ENCODE results near the gene PCBP1.
"Not testable (repeated sequence)": the region's sequence is repeated elsewhere in the genome, so short reads cannot be mapped to it uniquely, and the experiment has no call there.

PCBP1 gene

DNA sequence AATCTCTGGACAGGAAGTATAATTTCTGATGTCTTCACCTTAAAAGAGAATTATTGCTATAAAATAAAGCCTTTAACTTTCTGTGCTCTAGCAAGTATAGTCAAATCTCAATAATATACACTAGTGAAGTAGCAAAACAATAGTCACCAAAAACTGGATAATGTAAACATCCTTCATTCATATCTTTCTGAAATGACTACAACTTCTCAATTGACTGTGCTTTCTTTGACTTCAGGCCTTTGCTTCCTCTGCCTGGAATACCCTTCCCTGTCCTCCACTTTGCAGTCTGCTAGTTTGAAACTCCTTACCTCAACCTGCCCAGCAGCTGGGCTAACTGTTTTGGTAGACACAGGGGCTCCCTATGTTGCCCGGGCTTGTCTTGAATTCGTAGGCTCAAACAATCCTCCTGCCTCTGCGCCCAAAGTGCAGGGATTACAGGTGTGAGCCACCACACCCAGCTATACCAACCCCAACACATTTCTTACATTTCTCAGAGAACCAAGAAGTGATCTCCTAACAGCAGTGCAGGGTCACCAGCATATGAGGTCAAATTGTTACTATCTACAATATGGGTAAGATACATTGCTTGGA lies 6.6 kb upstream of the PCBP1 start:
- no peak for DNase-seq

- DNase-seq, result no peak
Measured at GRCh38 chr2:70081221-70081620, 6.1 kb upstream of the PCBP1 start.

DNA sequence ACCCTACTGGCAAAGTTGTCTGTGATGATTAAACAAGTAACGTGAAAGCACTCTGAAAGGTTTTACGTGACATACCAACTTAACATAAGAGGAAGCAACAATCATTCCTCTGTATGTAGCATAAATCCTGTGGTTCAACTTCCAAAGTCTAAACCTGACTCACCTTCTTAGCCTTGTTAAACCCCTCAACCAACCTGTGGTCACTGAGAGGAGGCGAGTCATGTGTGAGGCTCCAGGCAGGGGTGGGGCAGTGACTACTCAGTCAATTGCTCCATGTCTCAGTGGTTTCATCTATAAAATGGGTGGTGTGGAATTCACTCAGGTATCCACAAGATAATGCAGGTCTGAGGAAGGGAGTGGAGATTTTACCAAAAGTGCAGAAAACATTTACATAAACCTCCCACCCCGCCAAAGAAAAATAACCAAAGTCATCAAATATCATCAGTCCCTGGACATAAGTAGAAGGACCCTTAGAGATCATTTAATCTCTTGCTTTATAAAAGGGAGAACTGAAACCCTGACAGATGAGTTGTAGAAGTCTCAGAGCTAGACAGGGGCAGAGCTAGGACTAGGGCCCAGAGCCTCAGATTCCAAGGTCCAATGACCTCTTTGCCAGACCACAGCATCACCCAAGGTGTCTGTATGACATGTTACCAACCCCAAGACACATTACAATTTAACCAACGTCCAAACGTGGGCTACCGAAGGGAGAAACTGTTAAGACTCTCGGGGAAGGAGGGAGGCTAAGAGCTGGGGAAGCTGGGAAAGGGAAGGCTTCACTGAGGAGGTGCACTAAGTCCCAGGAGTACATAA lies 3.7 kb upstream of the PCBP1 start:
- DNase-seq, result no peak

- peak in 6 of 58 donors; percentile 7 to 41 (median 18) for DNase-seq
Measured at GRCh38 chr2:70084973-70085710, 2.1 kb upstream of the PCBP1 start.

DNA sequence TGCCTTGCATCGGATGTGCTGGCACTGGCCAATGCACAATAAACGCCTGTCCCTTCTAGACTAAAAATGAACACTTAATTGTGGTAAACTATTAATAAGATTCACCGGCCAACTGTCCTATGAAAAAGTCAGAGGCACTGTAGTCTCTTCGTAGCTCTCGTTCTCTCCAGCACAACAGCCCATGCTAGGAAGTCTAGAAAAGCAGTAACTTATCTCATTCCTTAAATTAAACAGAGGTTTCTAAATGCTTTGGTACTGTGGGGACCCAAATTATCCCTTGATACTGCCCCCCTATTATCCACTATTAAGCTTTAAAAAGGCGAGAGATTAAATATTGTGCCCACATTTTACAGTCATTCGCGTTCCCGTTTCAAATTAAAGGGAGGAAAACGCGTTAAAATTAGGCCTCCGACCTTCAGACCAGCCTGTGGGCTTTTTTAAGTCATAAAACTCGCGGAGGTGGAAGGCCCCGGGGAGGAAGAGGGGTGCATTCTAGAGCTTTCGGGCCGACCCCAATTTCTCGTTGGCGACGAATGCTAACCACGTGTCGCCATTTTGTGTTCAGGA lies 1.5 kb upstream of the PCBP1 start:
- DNase-seq, result no peak

- DNase-seq, result peak in 57 of 58 donors; percentile 11 to 90 (median 75)
Measured at GRCh38 chr2:70086278-70086837, 919 bp upstream of the PCBP1 start.

GRCh38 chr2:70087702-70088597 lies 673 bp downstream of the PCBP1 start:
- peak in 42 of 58 donors; percentile 13 to 80 (median 54) for DNase-seq

DNA sequence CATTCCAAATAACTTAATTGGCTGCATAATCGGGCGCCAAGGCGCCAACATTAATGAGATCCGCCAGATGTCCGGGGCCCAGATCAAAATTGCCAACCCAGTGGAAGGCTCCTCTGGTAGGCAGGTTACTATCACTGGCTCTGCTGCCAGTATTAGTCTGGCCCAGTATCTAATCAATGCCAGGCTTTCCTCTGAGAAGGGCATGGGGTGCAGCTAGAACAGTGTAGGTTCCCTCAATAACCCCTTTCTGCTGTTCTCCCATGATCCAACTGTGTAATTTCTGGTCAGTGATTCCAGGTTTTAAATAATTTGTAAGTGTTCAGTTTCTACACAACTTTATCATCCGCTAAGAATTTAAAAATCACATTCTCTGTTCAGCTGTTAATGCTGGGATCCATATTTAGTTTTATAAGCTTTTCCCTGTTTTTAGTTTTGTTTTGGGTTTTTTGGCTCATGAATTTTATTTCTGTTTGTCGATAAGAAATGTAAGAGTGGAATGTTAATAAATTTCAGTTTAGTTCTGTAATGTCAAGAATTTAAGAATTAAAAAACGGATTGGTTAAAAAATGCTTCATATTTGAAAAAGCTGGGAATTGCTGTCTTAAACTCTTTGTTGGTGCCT lies 1.4 kb downstream of the PCBP1 start:
- no peak for DNase-seq

DNA sequence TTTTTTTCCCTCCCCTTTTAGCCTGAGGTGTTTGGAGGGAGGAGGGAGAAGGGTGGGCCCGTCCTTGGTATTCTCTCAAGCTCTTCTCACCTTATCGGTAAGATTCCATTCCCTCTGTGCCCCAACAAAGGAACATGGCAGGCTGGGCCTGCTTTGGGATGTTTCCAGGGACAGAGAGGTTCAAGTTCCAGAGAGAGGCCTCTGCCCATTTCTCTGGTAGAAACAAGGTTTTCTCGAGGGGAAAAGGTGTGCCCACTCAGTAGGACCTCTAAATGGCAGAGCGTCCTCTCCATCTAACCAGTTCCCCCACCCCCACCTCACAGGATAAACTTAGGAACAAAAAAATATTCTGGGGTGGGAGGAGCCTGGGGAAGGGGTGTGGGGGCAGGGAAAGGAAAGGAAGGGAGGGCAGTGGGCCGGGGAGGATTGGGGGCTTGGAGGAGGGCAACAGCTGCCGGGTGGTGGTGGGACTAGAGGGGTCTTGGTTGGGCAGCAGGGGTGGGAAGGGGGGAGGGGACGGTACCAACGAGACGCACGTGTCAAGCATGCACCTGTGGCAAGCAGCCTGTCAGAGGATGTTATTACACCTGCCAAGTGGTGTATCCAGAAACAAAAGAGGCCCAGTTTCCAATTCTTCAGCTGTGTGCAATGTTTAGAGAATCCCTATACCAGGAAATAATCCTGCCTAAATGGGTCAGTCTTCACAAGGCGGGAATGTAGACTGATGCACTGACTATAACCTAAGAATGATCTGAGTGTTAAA lies 2.1 kb downstream of the PCBP1 start:
- DNase-seq, result peak in 3 of 58 donors; percentile 18 to 54 (median 49)

GRCh38 chr2:70089983-70090525 lies 2.8 kb downstream of the PCBP1 start:
- DNase-seq, result no peak

- DNase-seq, result no peak
Measured at GRCh38 chr2:70090706-70091334, 3.5 kb downstream of the PCBP1 start.

GRCh38 chr2:70091364-70091763 lies 4.1 kb downstream of the PCBP1 start:
- DNase-seq, result no peak

DNA sequence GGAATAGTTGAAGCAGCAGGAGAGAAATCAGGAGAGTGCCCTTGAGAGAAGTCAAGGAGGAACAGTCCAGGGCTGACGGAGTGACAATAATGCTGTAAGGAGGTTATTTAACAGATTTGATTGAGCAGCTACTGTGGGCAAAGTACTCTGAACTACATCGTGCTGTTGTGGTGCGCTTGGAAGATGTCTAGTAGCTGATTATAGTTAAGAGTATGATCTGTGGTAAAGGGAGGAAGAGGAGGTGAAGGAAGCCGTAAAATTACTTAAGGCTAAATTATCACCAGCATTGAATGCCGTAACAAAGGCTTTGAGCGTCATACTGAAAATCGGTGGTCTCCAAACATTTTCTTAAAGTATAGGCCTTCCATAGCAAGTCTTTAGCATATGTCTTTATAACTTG lies 4.5 kb downstream of the PCBP1 start:
- DNase-seq, result no peak

DNA sequence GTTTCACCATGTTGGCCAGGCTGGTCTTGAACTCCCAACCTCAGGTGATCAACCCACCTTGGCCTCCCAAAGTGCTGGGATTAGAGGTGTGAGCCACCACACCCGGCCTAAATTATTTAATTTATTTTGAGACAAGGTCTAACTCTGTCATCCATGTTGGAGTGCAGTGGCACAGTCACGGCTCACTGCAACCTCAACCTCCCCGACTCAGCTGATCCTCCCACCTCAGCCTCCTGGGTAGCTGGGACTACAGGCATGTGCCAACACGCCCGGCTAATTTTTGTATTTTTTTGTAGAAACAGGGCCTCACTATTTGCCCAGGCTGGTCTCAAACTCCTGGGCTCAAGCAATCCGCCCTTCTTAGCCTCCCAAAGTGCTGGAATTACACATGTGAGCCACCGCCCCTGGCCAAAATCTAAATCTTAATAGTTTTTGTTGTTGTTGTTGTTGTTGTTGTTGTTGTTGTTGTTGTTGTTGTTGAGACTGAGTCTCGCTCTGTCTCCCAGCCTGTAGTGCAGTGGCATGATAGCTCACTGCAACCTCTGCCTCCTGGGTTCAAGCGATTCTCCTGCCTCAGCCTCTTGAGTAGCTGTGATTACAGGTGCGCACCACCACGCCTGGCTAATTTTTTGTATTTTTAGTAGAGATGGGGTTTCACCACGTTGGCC lies 5.4 kb downstream of the PCBP1 start:
- DNase-seq, result not testable (repeated sequence)

DNA sequence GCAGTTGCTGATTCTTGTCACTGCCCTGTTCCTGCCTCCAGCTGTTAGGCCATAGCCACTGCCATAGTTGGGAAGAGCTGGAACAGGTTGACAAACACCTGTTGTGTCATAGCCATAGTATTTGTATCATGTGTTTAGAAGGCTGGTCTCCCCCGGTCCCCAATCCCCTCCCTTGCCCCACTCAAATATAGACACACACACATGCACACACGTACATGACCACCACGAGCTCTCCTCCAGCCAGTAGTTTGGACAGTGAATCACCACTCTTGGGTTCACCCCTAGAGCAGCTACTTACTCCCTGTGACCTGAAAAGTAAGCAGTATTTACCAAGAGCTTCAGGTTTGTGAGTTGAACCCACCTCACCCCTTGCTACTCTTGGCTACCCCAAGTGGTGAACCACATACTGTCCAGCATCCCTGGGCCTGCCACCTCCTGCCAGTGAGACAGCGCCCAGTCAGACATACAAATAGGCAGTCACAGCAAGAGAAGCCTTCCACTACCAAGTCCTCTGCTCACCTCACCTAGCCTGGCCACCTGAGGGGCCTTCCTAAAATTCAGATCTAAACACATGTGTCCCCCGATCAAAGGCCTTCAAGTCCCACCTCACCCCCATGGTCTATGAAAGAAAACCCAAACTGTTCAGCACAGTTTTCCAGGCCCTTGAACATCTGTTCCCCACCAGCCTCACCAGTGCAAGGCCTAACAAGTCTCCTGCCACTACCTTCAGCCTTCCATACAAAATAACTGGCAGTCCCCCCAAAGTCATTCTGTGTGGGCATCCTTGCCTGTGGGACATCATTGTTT lies 7.1 kb downstream of the PCBP1 start:
- no peak for DNase-seq

- DNase-seq, result peak in 39 of 58 donors; percentile 16 to 88 (median 58)
Measured at GRCh38 chr2:70094978-70095719, 7.9 kb downstream of the PCBP1 start.
